GM08714 (cell line): Measurements from ENCODE around the gene SEPTIN2.
A peak's percentile ranks its signal among the peaks of the same experiment; 100 is the strongest.
"Not testable (repeated sequence)": the region's sequence is repeated elsewhere in the genome, so short reads cannot be mapped to it uniquely, and the experiment has no call there.

Source experiments
- H3K4me3 ChIP-seq: fragments of 200-500 bp; sonication (Bioruptor generic); 2 replicates; pipeline ENCODE4 v1.5.1; 2014; ENCODE audit warnings: mild to moderate bottlenecking, low read length, inconsistent platforms
- ZNF274 ChIP-seq: IDR thresholded peaks from 2 replicates; pipeline ENCODE4 v1.6.1; 2012; ENCODE audit warnings: mild to moderate bottlenecking, low read depth, low read length

SEPTIN2 gene

GRCh38 chr2:241316825-241317224, 1.1 kb downstream of the SEPTIN2 start:
- peak overlapping the region; percentile 68 for H3K4me3 ChIP-seq
- no peak for TF ChIP-seq ZNF274

- peak overlapping the region; percentile 68 for H3K4me3 ChIP-seq
- no peak for TF ChIP-seq ZNF274
These were observed 1.7 kb downstream of the SEPTIN2 start for GRCh38 chr2:241317391-241317790.

GRCh38 chr2:241318830-241319229, 3.1 kb downstream of the SEPTIN2 start:
- H3K4me3 ChIP-seq = not testable (repeated sequence)

GRCh38 chr2:241320394-241320793, 4.7 kb downstream of the SEPTIN2 start:
- no peak for TF ChIP-seq ZNF274

GRCh38 chr2:241321033-241321432, 5.3 kb downstream of the SEPTIN2 start:
- no peak overlapping the region for H3K4me3 ChIP-seq
- TF ChIP-seq ZNF274 = no peak

More at GRCh38 chr2:241320394-241320793, 4.7 kb downstream of the SEPTIN2 start:
- H3K4me3 ChIP-seq = no peak overlapping the region

GRCh38 chr2:241321886-241322285, 6.2 kb downstream of the SEPTIN2 start:
- 0 out of 2 replicates have a peak overlapping the region, but pooled peaks have one; percentile 29 for H3K4me3 ChIP-seq
- no peak for TF ChIP-seq ZNF274

- H3K4me3 ChIP-seq = no peak overlapping the region
- no peak for TF ChIP-seq ZNF274
These were observed 8.1 kb downstream of the SEPTIN2 start for GRCh38 chr2:241323778-241324177.

GRCh38 chr2:241324775-241325174, 9.1 kb downstream of the SEPTIN2 start:
- no peak for TF ChIP-seq ZNF274
- H3K4me3 ChIP-seq = no peak overlapping the region

- no peak for TF ChIP-seq ZNF274
These were observed 9.5 kb downstream of the SEPTIN2 start for GRCh38 chr2:241325257-241325656.

GRCh38 chr2:241329669-241330615, 14.2 kb downstream of the SEPTIN2 start:
- H3K4me3 ChIP-seq = no peak overlapping the region
- TF ChIP-seq ZNF274 = no peak

More at GRCh38 chr2:241325257-241325656, 9.5 kb downstream of the SEPTIN2 start:
- H3K4me3 ChIP-seq = no peak overlapping the region

- H3K4me3 ChIP-seq = no peak overlapping the region
- TF ChIP-seq ZNF274 = no peak
These were observed 14.9 kb downstream of the SEPTIN2 start for GRCh38 chr2:241330616-241330981.

GRCh38 chr2:241334813-241335212, 19.1 kb downstream of the SEPTIN2 start:
- no peak for TF ChIP-seq ZNF274
- no peak overlapping the region for H3K4me3 ChIP-seq

GRCh38 chr2:241339839-241340630, 24.3 kb downstream of the SEPTIN2 start:
- no peak for TF ChIP-seq ZNF274
- H3K4me3 ChIP-seq = no peak overlapping the region

- no peak for TF ChIP-seq ZNF274
- no peak overlapping the region for H3K4me3 ChIP-seq
These were observed 25.0 kb downstream of the SEPTIN2 start for GRCh38 chr2:241340631-241341163.
